T-helper 1 cell (primary cell): Measurements from ENCODE around the gene HEMGN.
"Not testable (repeated sequence)": the region's sequence is repeated elsewhere in the genome, so short reads cannot be mapped to it uniquely, and the experiment has no call there.

Experiments
- DNase-seq, 5 donors: peaks; one replicate each; pipeline ENCODE4 v3.0.0-alpha.2; 2012 to 2020

HEMGN gene

DNA sequence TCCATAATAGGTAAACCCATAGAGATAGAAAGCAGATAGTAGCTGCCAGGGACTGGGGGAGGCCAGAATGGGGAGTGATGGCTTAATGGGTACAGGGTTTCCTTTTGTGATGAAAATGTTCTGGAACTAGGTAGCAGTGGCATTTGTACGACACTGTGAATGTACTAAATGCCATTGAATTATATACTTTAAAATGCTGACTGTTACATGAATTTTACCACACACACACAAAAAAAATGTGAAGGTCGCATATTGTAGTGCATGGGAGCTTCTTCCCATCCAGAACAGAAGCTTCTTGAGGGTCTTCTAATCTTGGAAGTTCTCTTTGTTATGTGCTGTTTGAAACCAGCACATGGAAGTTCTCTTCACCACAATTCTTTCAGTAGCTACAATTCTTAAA, 25.3 kb upstream of the HEMGN start:
- no peak for DNase-seq

DNA sequence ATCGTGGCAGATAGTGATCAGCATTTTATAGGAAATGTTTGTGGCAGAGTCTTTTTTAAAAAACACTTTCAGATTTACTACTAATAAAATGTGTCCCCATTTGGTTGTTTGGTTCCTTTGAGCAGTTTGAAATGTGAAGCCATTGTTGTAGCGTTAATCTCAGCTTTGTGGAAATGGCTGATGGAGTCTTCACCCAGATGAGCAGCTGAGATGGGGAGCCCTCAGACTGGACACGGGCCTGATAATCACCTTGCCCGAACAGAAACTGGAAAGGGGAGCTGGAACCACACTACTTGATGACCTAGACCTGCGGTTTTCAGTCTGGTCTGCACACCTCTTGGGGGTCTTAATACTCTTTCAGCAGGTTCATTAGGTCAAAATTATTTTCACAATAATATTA, 24.6 kb upstream of the HEMGN start:
- no peak for DNase-seq

DNA sequence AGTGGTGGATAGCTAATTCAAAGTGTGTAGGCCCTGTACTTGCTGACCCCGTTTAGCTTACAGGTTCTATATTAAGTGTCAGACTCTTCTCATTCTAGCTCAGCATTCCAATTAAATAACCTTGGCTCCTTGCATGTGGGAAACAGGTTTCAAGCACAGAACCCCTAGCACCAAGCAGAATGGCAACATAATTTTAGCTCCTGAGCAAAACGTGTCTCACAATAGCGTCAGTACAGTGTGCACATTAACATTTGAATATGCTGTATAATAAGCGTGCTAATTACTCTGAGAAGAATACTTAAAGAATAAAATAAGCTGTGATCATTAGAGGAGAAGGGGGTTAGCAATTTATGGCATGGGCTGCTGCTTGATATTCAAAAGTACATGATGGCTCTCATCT, 24.2 kb upstream of the HEMGN start:
- DNase-seq = no peak

DNA sequence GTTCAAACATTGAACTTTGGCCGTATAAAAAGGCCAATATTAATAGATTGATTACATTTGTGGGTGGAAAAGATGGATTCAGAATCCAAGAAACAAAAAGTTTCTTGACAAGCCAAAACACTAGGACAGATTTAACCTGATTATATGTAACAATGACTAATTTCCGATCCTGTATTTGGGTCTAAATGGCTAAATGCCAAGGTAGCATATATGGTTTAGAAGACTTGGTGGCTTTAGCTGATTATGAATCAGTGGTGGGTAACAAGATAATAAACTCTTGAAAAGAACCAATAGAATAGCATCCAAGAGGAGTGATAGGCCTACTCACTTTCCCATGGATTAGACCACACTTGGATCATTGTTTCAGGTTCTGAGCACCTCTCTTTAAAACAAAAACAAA, 23.4 kb upstream of the HEMGN start:
- DNase-seq = no peak

DNA sequence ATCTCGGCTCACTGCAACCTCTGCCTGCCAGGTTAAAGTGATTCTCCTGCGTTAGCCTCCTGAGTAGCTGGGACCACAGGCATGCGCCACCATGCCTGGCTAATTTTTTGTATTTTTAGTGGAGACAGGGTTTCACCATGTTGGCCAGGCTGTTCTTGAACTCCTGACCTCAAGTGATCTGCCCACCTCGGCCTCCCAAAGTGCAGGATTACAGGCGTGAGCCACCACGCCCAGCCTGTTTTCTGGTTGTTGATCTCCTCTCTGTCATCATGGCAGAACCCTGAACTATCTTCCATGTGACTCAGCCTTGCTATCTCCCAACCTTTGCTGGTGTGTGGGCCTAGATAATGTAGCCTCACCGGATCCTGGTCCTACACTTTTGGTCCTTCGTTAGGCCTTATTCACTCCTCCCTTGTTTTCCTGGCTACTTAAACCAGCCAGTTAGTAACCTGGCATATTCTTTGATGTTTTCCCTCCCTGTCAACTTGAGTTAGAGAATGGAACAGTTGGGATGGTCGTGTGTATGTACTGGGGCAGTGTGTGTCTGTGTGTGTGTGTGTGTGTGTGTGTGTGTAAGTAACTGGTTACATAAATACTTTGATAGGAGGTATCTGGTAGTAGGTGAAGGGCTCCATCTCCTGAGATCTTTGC, 22.8 kb upstream of the HEMGN start:
- not testable (repeated sequence) for DNase-seq

DNA sequence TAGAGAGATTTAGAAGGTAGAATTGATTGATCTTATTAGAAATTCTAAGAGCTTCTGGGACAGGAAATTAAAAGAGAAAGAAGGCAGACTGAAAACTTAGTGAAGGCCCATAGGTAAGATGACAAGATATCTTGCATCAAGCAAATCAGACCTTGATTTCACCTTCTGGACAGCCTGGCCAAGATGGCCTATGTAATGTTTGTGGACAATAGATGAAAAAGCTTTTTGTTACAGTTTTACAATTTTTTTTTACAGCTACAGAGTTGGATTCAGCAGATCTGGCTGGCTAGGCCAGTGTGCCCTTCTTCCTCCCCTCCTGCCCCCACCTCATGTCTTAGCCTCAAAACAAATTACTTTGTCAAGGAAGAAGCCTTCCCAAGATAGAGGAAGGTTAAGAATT, 21.6 kb upstream of the HEMGN start:
- DNase-seq = no peak

DNA sequence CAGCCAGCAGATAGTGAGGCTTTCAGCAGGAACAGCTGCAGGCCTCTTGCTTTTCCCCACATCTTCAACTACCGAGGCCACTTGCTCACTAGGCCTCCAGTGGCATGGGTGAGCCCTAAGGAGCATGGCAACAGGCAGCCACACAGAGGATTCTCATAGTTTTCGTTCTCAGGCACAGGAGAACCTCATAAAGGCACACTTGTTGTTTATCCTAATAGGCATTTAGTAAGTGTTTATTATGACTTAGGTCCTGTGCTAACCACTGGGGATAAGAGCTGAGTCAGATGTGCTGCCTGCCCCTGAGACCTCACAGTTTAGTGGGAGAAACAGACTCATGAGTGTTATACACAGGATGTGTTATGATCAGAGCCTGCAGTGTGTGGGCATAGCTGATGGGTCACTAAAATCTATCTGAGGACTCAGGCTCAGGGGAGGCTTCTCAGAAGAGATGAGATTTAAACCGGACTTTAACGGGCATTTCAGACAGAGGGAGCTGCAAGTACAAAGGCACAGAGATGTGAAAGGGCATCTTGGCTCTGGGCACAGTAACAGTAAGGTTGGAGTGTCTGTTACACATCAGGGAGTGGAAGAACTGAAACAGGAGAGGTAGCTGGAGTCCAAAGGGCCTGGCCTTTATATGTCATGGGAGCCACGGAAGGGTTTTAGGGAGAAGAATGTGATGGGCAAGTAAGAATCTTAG, 21.0 kb upstream of the HEMGN start:
- no peak for DNase-seq

DNA sequence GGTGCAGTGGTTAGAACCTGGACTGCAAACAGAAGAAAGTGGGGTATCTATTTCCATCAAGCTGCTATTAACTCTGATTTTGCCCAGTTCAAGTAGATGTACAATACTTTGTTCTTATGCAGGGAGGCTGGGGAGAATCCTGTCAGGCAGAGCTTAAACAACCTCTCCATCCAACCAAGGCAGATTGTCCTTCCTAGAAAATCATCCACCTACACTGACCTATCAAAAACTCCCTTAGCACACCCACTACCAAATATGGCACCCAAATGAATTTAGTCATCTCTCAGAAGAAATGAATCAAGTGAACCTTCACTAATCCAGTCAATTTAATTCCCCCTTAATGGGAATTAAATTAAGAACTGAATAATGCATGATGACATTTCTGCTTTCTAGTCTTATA, 18.4 kb upstream of the HEMGN start:
- DNase-seq = no peak

DNA sequence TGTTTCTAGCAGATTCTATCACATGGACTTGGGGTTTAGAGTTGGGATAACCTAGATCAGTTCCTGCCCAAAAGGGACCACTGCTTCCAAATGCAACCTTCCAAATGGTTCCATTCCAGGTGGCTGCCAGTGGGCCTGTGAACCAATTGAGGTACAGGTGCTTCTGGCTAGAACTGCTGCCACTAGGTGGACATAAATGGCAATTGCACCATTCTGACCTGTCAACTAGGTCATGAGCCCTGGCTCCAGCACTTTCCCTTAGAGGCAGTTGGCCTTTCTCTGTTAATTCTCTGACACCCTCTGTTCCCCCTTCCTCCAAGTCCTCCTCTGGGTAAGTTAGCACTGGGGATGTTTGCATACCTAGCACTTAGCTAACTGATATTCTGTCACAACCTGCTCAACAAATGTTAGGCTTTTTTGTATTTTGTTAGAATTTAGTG, 16.6 kb upstream of the HEMGN start:
- DNase-seq = peak; percentile 16 to 65 (median 34)

DNA sequence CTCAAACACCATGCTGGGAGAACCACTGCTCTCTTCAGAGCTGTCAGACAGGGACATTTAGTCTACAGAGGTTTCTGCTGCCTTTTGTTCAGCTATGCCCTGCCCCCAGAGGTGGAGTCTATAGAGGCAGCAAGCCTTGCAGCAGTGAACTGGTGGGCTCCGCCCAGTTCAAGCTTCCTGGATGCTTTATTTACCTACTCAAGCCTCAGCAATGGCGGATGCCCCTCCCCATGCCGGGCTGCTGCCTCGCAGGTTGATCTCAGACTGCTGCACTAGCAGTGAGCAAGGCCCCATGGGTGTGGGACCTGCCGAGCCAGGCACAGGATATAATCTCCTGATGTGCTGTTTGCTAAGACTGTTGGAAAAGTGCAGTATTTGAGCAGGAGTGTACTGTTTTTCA, 12.9 kb upstream of the HEMGN start:
- peak in 1 of 5 donors; percentile 36 for DNase-seq

DNA sequence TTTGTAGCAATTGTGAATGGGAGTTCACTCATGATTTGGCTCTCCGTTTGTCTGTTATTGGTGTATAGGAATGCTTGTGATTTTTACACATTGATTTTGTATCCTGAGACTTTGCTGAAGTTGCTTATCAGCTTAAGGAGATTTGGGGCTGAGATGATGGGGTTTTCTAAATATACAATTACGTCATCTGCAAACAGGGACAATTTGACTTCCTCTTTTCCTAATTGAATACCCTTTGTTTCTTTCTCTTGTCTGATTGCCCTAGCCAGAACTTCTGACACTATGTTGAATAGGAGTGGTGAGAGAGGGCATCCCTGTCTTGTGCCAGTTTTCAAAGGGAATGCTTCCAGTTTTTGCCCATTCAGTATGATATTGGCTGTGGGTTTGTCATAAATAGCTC, 9.1 kb upstream of the HEMGN start:
- not testable (repeated sequence) for DNase-seq

DNA sequence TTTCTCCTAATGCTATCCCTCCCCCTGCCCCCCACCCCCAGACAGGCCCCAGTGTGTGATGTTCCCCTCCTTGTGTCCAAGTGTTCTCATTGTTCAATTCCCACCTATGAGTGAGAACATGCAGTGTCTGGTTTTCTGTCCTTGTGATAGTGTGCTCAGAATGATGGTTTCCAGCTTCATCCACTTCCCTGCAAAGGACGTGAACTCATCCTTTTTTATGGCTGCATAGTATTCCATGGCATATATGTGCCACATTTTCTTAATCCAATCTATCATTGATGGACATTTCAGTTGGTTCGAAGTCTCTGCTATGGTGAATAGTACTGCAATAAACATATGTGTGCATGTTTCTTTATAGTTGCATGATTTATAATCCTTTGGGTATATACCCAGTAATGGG, 7.5 kb upstream of the HEMGN start:
- DNase-seq = not testable (repeated sequence)

DNA sequence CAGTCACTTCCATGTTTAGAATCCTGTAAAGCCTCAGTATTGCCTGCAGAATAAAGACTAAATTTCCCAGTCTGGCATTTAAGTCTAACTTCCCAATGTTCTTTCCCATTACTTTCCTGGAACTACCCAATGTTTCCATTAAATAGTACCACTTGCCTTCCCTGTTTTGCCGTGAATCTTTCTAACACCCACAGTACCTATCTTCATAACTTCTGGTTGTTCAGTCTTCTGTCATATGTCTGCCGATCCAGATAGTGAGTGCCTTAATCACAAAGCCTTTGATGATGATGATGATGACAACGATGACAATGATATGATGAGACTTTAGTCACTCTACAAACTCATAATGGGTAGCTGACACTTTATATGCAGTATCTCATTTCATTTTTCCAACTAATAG, 6.6 kb upstream of the HEMGN start:
- no peak for DNase-seq

DNA sequence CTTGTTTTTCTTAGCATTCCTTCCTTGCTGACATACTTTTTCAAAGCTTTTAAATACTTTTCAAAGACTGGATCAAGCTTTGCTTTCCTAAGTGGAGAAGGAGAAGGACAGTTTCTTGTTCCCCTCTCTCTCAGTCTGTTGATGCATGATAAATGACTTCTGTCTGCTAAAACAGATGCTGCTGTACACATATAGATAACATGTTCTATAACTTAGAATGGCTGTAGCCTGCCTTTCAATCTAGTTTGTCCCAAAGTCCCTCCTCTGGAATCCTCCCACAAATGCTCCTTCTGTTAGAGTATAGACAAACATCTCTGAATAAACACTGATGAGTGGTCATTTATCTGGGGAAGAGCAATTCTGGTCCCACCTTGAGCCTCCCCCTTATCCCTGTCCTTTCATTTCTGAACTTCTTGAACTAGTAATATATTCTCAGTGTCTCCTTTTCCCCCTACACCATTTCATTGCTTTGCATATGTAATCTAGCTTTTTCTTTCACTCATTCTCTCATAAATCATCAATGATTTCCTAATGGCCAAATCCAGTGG, 5.4 kb upstream of the HEMGN start:
- no peak for DNase-seq

DNA sequence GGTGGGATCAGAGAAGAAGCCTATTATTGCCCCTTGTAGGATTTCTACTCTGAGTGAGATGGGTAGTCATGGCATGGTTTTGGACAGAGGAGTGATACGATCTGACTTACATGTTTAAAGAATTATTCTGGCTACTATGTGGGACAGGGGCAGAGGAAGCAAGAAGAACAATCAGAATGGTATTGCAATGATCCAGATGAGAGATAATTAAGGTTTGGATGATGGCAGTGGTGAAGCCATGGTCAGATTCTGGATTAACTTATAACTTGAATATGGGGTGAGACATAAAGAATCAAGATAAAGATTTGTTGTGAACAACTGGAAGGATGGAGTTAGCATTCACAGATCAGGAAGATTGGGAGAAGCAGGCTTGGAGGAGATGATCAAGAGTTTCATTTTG, 3.4 kb upstream of the HEMGN start:
- no peak for DNase-seq

DNA sequence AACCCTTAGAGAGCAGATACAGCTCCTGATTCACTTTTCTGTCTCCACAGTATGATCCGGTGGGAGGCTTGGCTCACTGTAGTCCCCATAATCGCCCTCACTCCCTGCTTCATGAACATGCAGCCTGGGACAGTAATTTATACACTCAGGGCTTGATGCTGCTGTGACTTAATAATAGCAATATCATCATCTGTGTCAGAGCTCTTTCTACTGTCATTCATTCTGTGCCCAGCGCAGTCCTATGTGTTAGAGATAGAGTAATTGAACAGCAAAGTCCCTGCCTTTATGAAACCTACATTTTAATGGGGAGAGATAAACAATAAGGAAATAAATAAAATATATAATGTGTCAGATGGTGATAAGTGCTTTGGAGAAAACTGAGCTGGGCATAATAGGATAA, 2.8 kb upstream of the HEMGN start:
- DNase-seq = no peak

DNA sequence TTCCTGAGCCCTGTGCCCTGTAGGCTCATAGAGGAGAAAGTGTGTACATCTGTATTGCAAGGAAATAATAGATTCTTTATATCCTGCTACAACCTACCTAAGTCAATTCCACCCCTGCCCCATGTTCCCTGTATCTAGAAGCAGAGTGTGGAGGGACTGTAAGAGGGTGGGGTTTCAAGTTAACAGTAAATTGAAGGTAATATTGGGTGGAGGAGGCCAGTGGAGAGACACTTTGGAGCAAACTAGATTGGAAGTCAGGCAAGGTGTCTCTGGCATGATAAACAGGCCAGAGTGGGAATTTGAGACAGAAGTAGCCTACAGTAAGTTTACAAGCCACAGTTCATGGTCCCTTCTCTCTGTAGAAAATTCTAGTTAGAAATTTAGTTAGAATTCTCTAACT, 2.3 kb upstream of the HEMGN start:
- DNase-seq = no peak

DNA sequence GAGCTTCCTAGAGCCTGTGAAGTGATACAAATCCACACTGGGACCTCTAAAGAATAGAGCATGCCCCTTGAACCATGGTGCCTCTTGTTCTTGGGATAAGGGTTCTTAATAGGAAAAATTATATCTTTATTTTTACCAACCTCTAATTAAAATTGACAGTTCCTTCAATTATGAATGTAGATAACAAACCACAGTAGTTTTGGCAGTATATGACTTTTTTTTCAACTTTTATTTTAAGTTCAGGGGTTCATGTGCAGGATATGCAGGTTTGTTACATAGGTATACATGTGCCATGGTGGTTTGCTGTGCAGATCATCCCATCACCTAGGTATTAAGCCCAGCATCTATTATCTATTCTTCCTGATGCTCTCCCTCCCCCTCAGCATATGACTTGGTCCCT, 974 bp downstream of the HEMGN start:
- DNase-seq = no peak

DNA sequence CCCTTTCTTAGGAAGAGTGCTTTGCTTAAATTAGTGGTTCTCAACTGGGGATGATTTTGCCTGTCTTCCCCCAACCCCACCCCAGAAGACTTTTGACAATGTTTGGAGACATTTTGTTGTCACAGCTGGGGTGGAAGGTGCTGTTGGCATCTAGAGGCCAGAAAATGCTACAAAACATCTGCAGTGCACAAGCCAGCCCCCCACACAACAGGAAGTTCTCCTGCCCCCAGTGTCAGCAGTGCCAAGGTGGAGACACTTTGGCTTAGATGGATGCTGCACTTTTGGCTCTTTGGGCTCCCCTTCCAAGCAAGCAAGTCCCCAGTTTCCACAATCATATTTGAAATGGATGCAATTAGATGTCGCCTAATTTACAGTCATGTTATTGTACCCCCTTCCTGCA, 2.7 kb downstream of the HEMGN start:
- DNase-seq = no peak

DNA sequence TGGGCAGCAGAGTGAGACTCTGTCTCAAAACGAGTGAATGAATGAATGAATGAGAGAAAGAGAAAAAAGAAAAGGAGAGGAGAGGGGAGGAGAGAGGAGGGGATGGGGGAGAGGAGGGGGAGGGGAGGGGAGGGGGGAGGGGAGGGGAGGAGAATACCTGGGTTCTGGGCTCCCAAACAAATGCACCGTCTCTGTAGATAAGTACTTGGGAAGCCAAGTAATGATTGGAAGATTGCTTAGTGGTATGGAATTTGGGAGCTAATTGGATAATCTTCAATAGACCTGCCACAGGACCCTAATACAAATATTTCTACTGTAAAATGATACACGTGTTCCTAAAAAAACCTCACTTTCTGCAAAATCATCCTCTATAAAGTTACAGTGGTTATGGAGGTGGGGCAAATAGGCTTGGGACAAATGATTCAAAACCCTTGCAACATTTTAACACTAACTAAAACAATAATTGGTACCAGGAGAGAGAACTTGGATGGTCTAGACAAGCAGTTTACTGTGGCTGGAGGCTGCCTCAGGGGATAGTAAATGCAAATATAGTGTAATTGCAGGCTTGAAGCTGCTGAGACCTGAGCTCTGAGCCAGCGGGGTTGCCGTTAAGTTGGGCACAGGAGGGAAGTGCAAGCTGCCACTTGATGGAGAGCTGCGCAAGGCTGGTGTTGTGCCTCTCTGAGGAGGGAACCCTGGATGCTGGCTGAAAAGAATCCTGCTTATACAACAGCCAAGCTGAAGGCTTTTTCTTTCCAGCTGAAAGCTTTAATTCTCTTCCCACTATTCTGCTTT, 3.5 kb downstream of the HEMGN start:
- DNase-seq = no peak

DNA sequence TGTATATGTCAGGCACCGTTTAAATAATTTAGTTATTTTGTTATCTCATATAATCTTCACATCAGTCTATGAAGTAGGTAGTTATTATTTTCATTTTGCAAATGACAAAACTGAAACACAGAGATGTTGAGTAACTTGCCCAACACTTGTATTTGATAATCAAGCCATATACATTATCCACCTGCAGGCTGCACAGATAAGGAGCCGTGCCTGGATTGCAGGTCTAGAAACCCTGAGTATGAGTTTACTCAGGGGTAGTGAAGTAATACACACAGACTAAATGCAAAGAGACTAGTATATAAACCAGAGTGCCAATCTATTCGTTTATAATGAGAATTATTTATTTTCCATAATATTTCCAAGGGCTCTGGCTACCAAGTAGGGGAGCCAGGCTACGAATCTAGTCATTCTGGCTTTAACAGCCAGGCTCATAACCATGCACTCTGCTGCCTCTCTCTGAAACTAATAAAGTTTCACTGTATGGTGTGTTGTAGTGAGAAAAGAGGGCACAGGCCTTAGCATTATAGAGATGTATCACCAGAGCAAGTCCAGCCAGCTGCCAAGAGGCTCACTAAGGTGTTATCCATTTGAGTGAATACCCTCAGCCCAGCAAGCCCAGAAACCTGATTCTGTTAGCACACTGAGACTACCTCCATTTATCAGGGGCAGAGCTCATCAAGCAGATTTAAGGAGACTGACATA, 4.5 kb downstream of the HEMGN start:
- DNase-seq = no peak

DNA sequence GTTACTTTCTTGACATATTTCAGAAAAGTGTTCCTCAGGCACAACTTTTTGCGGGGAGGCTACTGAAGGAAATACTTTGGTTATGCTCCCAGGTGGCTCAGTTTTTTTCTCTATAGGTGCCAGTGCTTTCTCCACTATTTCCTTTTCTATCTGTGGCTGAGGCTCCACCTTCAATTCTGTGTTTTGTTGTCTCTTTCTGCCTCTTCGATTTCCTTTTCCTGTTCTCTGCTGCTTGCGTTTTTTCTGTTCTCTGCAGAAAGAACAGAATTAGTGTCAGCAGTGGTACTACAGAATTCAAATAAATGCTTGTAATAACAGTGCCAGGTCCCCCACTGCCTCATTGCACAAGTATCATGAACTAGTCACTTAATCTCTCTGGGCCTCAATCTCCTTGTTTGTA, 7.0 kb downstream of the HEMGN start:
- DNase-seq = peak in 1 of 5 donors; percentile 40

DNA sequence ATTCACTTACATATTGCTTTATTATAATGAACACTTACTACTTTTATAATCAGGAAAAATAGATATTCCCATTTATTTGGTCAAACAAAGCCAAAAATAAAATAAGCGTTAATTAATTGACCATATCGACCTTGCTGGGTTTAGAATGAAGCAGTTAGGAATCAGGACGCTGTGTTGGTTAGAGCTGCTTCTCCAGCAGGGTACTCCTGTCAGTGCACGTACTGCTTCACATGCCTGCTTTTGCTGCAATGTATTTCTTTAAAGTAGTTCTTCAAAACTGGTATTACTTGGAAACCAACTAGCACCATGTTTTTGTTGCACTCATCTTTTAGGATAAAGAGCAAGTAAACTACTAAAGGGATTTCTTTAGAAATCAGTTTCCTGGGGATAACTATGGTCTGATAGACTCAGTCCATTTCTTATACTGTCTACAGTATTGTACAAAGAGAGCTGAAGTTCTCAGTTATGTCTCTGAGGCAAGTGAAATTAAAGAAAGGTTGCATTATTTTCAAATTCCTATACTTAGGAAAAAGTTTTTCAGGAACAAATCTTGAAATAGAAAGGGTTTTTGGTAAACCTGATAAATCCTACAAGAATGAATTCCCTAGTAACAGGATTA, 8.9 kb downstream of the HEMGN start:
- DNase-seq = no peak
